Myocyte (in vitro differentiated cells): ENCODE results near the gene PTPRZ1. TPM values are rescaled to one million over a fixed set of nuclear protein-coding genes. Genes with fewer than 3 reads are reported as not detected.

Experiments
- DNase-seq: peaks from one replicate; pipeline ENCODE4 v3.0.0-alpha.2; 2012; ENCODE audit warnings: low read depth
- total RNA-seq: library from RNA; depleted of rRNA; stranded (reverse); fragments of >200 nt; gene quantifications from 2 replicates; pipeline ENCODE4 v1.2.3, GENCODE V29; 2014

The PTPRZ1 gene
- total RNA-seq, 1 donor from 2014 or later, result not detected

GRCh38 chr7:121890833-121891232 lies 17.9 kb downstream of the PTPRZ1 start:
- DNase-seq, result no peak

- DNase-seq, result no peak
These were observed 18.8 kb downstream of the PTPRZ1 start for GRCh38 chr7:121891731-121892130.

- DNase-seq, result no peak
These were observed 28.1 kb downstream of the PTPRZ1 start for GRCh38 chr7:121901026-121901425.

GRCh38 chr7:121904120-121904519 lies 31.2 kb downstream of the PTPRZ1 start:
- DNase-seq, result no peak

- no peak for DNase-seq
These were observed 35.1 kb downstream of the PTPRZ1 start for GRCh38 chr7:121908042-121908441.

- DNase-seq, result no peak
These were observed 36.9 kb downstream of the PTPRZ1 start for GRCh38 chr7:121909716-121910345.

- no peak for DNase-seq
These were observed 41.1 kb downstream of the PTPRZ1 start for GRCh38 chr7:121913947-121914675.

- no peak for DNase-seq
These were observed 41.8 kb downstream of the PTPRZ1 start for GRCh38 chr7:121914676-121915279.

GRCh38 chr7:121916211-121916610 lies 43.2 kb downstream of the PTPRZ1 start:
- no peak for DNase-seq

- no peak for DNase-seq
These were observed 47.0 kb downstream of the PTPRZ1 start for GRCh38 chr7:121919986-121920385.

GRCh38 chr7:121924269-121925186 lies 51.6 kb downstream of the PTPRZ1 start:
- DNase-seq, result no peak

- no peak for DNase-seq
These were observed 58.4 kb downstream of the PTPRZ1 start for GRCh38 chr7:121931149-121931902.

GRCh38 chr7:121932768-121933167 lies 59.8 kb downstream of the PTPRZ1 start:
- no peak for DNase-seq

- DNase-seq, result no peak
These were observed 64.1 kb downstream of the PTPRZ1 start for GRCh38 chr7:121936951-121937623.

GRCh38 chr7:121938429-121938996 lies 65.6 kb downstream of the PTPRZ1 start:
- no peak for DNase-seq

GRCh38 chr7:121940918-121941317 lies 68.0 kb downstream of the PTPRZ1 start:
- DNase-seq, result no peak

GRCh38 chr7:121941830-121942229 lies 68.9 kb downstream of the PTPRZ1 start:
- DNase-seq, result no peak

- no peak for DNase-seq
These were observed 72.1 kb downstream of the PTPRZ1 start for GRCh38 chr7:121945066-121945465.

GRCh38 chr7:121945480-121946236 lies 72.7 kb downstream of the PTPRZ1 start:
- DNase-seq, result no peak
